Thyroid gland (tissue), 4 donors: Measurements from ENCODE around the gene PLET1. TPM values are rescaled to one million over a fixed set of nuclear protein-coding genes. Genes with fewer than 3 reads are reported as not detected.

ENCODE experiments used
- DNase-seq, 2 donors: peaks; one replicate each; pipeline ENCODE4 v3.0.0-alpha.2; 2019
- H3K27ac ChIP-seq, 3 donors: fragments of 200-600 bp; sonication (generic); 1 replicate in 2 of 3; 2 replicates in 1 of 3; pipeline ENCODE4 v1.5.1; 2016 to 2019; ENCODE audit warnings: mild to moderate bottlenecking in 1 of 3, moderate library complexity in 1 of 3
- H3K27me3 ChIP-seq: fragments of 200-600 bp; sonication (generic); one replicate; pipeline ENCODE4 v1.5.1; 2019
- H3K36me3 ChIP-seq, 2 donors: fragments of 200-600 bp; sonication (generic); one replicate each; pipeline ENCODE4 v1.5.1; 2016 to 2019
- H3K4me1 ChIP-seq, 2 donors: fragments of 200-600 bp; sonication (generic); one replicate each; pipeline ENCODE4 v1.5.1; 2017 to 2019
- H3K4me3 ChIP-seq, 3 donors: fragments of 200-600 bp; sonication (generic); replicated peaks in 1 of 3; 1 replicate in 2 of 3; 2 replicates in 1 of 3; pipeline ENCODE4 v1.5.1; 2016; ENCODE audit warnings: mild to moderate bottlenecking in 1 of 3
- H3K9me3 ChIP-seq: fragments of 200-600 bp; sonication (generic); one replicate; pipeline ENCODE4 v1.5.1; 2017
- CTCF ChIP-seq, 6 experiments: fragments of 200-600 bp in 3 of 6; fragments of 450-650 bp in 3 of 6; sonication (generic) in 3 of 6; IDR thresholded peaks; one replicate each; pipeline ENCODE4 v1.5.1; 2016 to 2019; ENCODE audit warnings: antibody characterized with exemption in 6 of 6, mild to moderate bottlenecking in 2 of 6, inconsistent platforms in 1 of 6, moderate library complexity in 1 of 6
- POLR2A ChIP-seq, 2 donors: fragments of 450-650 bp; IDR thresholded peaks; one replicate each; pipeline ENCODE4 v1.6.1; 2017; ENCODE audit warnings: antibody characterized with exemption in 2 of 2, mild to moderate bottlenecking in 2 of 2, moderate library complexity in 1 of 2
- WGBS, 2 donors: methylation state at CpG; one replicate each; pipeline ENCODE4 v1.1.5; 2017; 5-methylcytosine and 5-hydroxymethylcytosine counted together
- intact Hi-C: fragments of 100-400 bp; cut with DNase I; formaldehyde crosslinking; loops from one replicate; pipeline ENCODE4 v1.15.1; 2023
- total RNA-seq, 4 donors: library from RNA; depleted of rRNA; stranded (reverse); fragments of >200 nt; gene quantifications; one replicate each; pipeline ENCODE4 v1.2.3, GENCODE V29; 2016

Gene PLET1
- total RNA-seq, 4 donors from 2014 or later, result not detected

DNA sequence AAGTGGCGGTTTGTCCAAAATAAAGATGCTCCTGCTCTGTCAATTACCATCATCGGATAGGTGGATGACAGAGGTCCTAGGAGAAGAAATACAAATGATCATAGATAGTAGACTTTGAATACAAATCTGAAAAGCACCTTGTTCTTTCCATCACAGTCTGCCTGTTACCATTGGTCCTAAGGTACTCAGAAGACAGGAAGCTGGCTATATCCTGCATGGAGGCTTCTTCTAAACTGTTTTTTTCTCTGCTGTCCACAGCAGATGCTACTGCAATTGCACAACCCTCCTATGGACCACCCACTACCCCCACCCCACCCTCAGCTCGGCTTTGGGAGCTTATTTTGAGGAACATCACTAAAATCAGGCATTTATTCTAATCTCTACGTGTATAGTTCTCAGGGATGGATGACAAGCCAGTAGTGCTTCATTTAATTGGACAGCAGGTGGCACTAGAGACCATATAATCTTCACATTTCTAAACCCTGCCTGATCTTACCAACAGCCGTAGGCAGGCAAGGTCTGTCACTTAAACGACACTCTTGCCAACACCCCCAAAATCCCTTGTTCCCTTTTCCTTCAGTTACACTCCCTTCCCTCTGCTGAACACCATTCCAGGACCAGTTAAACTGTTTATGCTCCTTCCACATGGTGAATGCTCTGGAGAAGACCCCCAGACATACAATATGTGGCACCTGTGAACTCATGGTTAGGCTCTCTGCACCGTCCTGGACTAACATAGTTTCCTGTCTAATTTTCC, 41.0 kb downstream of the PLET1 start:
- intact Hi-C loops, result loop anchor here (2.0 to 5.0 kb wide), 2 partner anchors 61 to 1313 kb away; no protein-coding TSS in a partner anchor
- TF ChIP-seq POLR2A (IDR thresholded peaks at IDR 0.05) (no peak), CTCF (IDR thresholded peaks at IDR 0.05) (peak; percentile 55 to 93 (median 74))
- Histone ChIP-seq H3K27ac (no peak overlapping the region), H3K4me1 (peaks cover 0 to 12% of the 10 kb centered on the region in 2 donors), H3K9me3 (no peaks in the 10 kb centered on the region), H3K4me3 (no peak overlapping the region), H3K27me3 (no peaks in the 10 kb centered on the region), H3K36me3 (no peaks in the 10 kb centered on the region)
- 36 to 37% methylated on average over 7 of the region's 7 CpGs for WGBS, 2 donors
- peak; percentile 20 to 22 for DNase-seq

- WGBS, 2 donors, result 95 to 100% methylated on average over 1 of the region's 1 CpG
- H3K27ac ChIP-seq, result no peak overlapping the region
- no peak for DNase-seq
- intact Hi-C loops, result loop anchor here (5.0 kb wide), 1 partner anchor 1316 kb away; no protein-coding TSS in a partner anchor
- H3K27me3 ChIP-seq, result no peaks in the 10 kb centered on the region
- H3K4me1 ChIP-seq, result peaks cover 0 to 7% of the 10 kb centered on the region in 2 donors
- TF ChIP-seq CTCF (IDR thresholded peaks at IDR 0.05) (no peak), POLR2A (IDR thresholded peaks at IDR 0.05) (no peak)
- no peak overlapping the region for H3K4me3 ChIP-seq
- H3K36me3 ChIP-seq, result no peaks in the 10 kb centered on the region
- no peaks in the 10 kb centered on the region for H3K9me3 ChIP-seq
These were observed 44.0 kb downstream of the PLET1 start for GRCh38 chr11:112216561-112217105.

DNA sequence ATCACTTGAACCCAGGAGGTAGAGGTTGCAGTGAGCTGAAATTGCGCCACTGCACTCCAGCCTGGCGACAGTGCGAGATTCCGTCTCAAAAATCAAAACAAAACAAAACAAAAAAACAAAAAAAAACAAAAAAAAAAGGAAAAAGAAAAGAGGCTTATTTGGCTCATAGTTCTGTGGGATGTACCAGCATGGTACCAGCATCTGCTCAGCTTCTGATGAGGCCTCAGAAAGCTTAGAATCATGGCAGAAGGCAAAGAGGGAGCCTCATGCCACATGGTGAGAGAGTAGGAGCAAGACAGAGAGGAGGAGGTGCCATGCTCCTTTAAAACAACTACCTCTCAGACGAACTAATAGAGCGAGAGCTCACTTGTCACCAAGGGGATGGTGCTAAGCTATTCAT, 45.0 kb downstream of the PLET1 start:
- H3K4me1 ChIP-seq, result no peaks in the 10 kb centered on the region
- no peaks in the 10 kb centered on the region for H3K27me3 ChIP-seq
- H3K4me3 ChIP-seq, result no peak overlapping the region
- intact Hi-C loops, result loop anchor here (5.0 kb wide), 1 partner anchor 1317 kb away; no protein-coding TSS in a partner anchor
- no peaks in the 10 kb centered on the region for H3K36me3 ChIP-seq
- DNase-seq, result no peak
- no peak for TF ChIP-seq CTCF (IDR thresholded peaks at IDR 0.05)
- TF ChIP-seq POLR2A (IDR thresholded peaks at IDR 0.05), result no peak
- H3K27ac ChIP-seq, result no peak overlapping the region
- 84 to 90% methylated on average over 6 of the region's 6 CpGs for whole genome bisulfite sequencing, 2 donors
- no peaks in the 10 kb centered on the region for H3K9me3 ChIP-seq

- intact Hi-C loops, result no loop called here
- H3K36me3 ChIP-seq, result no peaks in the 10 kb centered on the region
- no peak overlapping the region for H3K4me3 ChIP-seq
- no peaks in the 10 kb centered on the region for H3K9me3 ChIP-seq
- no peak for DNase-seq
- H3K4me1 ChIP-seq, result no peaks in the 10 kb centered on the region
- no peak for TF ChIP-seq POLR2A (IDR thresholded peaks at IDR 0.05)
- TF ChIP-seq CTCF (IDR thresholded peaks at IDR 0.05), result no peak
- 93 to 95% methylated on average over 4 of the region's 4 CpGs for WGBS, 2 donors
- H3K27ac ChIP-seq, result no peak overlapping the region
- H3K27me3 ChIP-seq, result no peaks in the 10 kb centered on the region
These were observed 46.9 kb downstream of the PLET1 start for GRCh38 chr11:112213753-112214152.

GRCh38 chr11:112212710-112213109, 48.0 kb downstream of the PLET1 start:
- Histone ChIP-seq H3K27ac (no peak overlapping the region), H3K27me3 (no peaks in the 10 kb centered on the region), H3K4me1 (no peaks in the 10 kb centered on the region), H3K4me3 (no peak overlapping the region), H3K9me3 (no peaks in the 10 kb centered on the region), H3K36me3 (no peaks in the 10 kb centered on the region)
- intact Hi-C loops, result no loop called here
- TF ChIP-seq CTCF (IDR thresholded peaks at IDR 0.05) (no peak), POLR2A (IDR thresholded peaks at IDR 0.05) (no peak)
- DNase-seq, result no peak
